GM19239 (cell line): ENCODE measurements around the gene EMP3.
"Not testable (repeated sequence)": the region's sequence is repeated elsewhere in the genome, so short reads cannot be mapped to it uniquely, and the experiment has no call there.

ENCODE experiments used
- DNase-seq: peaks from one replicate; pipeline ENCODE4 v3.0.0; 2011; ENCODE audit warnings: low spot score; ENCODE audit not compliant: insufficient read length
- FAIRE-seq: peaks from 2 replicates; lab custom pipeline; 2011; peaks lifted over from hg19 to GRCh38; lab: Jason Lieb, UNC

EMP3 gene

DNA sequence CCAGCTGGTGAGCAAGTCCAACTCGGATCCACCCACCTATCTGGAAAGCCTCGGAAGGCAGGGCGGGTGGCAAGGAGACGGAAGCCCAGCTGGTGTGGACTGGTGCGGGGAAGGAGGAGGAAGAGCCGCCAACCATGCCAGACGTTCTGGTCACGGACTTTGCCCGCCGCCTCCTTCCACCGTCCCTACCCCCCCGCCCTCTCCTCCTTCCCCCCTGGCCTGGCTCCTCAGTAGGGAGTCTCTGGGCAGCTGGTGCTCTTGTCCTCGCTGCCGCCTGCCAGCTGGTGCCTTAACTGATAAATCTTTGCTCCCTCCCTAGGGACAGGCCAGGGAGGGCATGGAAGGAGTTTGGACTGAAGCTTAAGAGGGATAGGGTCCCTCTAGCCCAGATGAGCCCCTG lies 43.6 kb downstream of the EMP3 start:
- FAIRE-seq (no peak), DNase-seq (no peak)

DNA sequence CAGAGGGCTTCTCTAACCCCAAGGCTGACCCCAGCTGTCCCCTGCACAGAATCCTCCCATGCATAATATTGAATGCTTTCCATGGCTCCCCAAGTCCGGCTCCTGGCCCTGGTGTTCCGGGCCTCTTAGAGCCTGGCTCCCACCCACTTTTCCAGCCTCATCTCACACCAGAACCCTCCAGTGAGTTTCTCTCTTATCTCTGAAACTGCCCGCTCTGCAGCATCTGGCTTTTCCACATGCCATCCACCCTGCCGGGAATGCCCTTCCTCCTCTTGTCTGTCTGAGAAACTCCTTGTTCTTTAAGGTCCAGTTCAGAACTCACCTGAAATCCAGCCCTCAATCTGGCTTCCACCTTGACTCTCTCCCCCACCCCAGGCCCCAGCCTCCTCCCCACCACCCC lies 45.6 kb downstream of the EMP3 start:
- DNase-seq (no peak), FAIRE-seq (no peak)

DNA sequence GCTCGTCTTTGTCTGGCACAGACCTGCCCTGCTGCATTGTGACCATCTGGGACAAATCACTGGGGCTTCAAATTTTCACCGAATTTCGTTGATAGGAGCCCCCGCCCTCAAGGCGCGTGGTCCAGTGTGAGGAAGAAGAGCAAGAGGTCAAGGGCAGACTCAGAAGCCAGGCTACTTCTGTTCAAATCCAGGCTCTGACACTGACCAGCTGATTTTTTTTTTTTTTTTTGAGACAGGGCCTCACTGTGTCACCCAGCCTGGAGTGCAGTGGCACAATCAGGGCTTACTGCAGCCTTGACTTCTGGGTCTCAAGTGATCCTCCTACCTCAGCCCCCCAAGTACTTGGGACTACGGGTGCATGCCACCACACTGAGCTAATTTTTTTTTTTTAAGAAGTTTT lies 46.0 kb downstream of the EMP3 start:
- FAIRE-seq (no peak), DNase-seq (no peak)

DNA sequence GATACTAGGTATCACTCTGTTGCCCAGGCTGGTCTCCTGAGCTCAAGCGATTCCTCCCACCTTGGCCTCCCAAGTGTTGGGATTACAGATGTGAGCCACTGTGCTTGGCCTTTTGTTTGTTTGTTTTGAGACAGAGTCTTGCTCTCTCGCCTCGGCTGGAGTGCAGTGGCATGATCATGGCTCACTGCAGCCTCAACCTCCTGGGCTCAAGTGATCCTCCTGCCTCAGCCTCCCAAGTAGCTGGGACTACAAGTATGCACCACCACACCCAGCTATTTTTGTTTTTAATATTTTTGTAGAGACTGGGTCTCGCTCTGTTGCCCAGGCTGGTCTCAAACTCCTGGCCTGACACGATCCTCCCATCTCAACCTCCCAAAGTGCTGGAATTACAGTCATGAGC lies 46.4 kb downstream of the EMP3 start:
- not testable (repeated sequence) for FAIRE-seq, DNase-seq

DNA sequence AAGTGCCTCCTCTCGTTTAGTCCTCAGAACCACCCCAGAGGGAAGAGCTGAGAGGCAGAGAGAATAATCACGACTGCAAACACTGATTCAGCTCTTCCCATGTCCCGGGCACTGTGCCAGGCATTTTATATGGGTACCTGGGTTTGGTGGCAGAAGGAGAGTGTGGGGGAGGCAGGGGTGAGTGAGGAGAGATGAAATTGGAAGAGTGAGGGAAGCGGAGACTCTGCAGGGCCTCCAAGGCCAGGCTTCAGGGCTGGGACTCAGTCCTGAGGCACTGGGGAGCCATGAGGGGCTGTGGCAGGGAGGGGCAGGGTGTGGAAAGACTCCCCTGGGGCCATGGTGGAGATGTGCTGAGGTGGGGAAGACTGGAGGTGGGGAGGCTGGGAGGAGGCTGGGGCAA lies 47.6 kb downstream of the EMP3 start:
- DNase-seq: no peak
- no peak for FAIRE-seq

DNA sequence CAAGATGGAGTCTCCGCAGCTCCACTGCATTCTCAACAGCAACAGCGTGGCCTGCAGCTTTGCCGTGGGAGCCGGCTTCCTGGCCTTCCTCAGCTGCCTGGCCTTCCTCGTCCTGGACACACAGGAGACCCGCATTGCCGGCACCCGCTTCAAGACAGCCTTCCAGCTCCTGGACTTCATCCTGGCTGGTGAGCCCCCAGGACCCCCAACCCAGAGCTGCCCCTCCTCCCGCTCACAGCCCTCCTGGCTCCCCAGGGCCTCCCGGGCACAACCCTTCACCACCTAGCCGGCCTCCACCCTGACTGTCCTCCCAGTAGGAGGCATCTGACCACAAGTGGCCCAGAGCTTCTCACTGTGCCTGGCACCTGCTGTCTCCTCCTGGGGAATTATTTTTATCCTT lies 48.2 kb downstream of the EMP3 start:
- FAIRE-seq (no peak), DNase-seq (no peak)

DNA sequence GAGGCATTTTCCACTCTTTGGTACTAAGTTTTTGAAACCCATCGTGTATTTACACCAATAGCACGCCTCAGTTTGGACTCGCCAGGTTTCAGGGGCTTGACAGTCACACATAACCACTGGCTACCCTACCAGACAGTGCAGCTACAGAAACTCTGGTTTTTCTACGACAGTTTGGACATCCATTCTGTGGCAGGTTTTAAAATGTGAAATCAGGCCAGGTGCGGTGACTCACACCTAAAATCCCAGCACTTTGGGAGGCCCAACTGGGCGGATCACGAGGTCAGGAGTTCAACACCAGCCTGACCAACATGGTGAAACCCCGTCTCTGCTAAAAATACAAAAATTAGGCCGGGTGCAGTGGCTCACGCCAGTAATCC lies 52.8 kb downstream of the EMP3 start:
- FAIRE-seq: no peak
- DNase-seq: no peak

DNA sequence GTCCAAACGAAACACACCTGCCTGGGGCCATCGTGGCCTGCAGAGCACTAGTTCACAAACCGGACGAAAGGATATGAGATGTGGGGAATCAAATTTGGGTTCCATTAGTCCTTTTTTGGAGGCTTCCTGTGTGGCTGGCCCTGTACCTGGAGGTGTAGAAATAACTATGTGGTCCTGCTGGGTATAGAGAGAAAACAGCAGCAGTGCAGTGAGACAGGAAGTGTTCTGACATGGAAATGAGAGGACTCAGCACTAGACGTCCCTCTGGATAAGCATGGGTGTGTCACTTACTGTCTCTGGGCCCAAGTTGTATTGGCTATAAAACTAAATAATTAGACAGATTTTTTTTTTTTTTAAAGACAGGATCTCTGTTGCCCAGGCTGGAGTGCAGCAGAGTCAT lies 53.7 kb downstream of the EMP3 start:
- FAIRE-seq (no peak), DNase-seq (no peak)
